Lung (tissue), 12 donors: ENCODE measurements around the gene DAAM1. TPM values are rescaled to one million over a fixed set of nuclear protein-coding genes. Genes with fewer than 3 reads are reported as not detected.
A peak's percentile ranks its signal among the peaks of the same experiment; 100 is the strongest.

ENCODE experiments used
- ATAC-seq: fragments of 200-7000 bp; cut with Tn5 transposase; one replicate; pipeline ENCODE4 v1.9.1; 2020; ENCODE audit warnings: moderate number of reproducible peaks; ENCODE audit not compliant: insufficient read depth, low FRiP score
- DNase-seq, 3 donors: peaks; one replicate each; pipeline ENCODE4 v3.0.0-alpha.2; 2013 to 2017
- H3K27ac ChIP-seq, 2 donors: one replicate each; pipeline ENCODE4 v1.5.1; 2013; ENCODE audit warnings: mild to moderate bottlenecking in 2 of 2, moderate library complexity in 2 of 2, control low read depth in 1 of 2, inconsistent platforms in 1 of 2, low read depth in 1 of 2, low read length in 1 of 2
- H3K27me3 ChIP-seq, 3 donors: one replicate each; pipeline ENCODE4 v1.5.1; 2013; ENCODE audit warnings: low read length in 2 of 3; ENCODE audit not compliant: control insufficient read depth in 3 of 3, insufficient read depth in 3 of 3
- H3K36me3 ChIP-seq, 4 donors: one replicate each; pipeline ENCODE4 v1.5.1; 2013; ENCODE audit warnings: low read length in 4 of 4, mild to moderate bottlenecking in 1 of 4, moderate library complexity in 1 of 4; ENCODE audit not compliant: control insufficient read depth in 4 of 4, insufficient read depth in 4 of 4
- H3K4me1 ChIP-seq, 5 donors: one replicate each; pipeline ENCODE4 v1.5.1; 2013; ENCODE audit warnings: low read length in 5 of 5, mild to moderate bottlenecking in 2 of 5, moderate library complexity in 1 of 5; ENCODE audit not compliant: control insufficient read depth in 5 of 5, insufficient read depth in 5 of 5
- H3K4me3 ChIP-seq: one replicate; pipeline ENCODE4 v1.5.1; 2013; ENCODE audit warnings: mild to moderate bottlenecking, control low read depth, moderate library complexity
- H3K9ac ChIP-seq, 2 donors: one replicate each; pipeline ENCODE4 v1.5.1; 2013; ENCODE audit warnings: low read length in 2 of 2, control low read depth in 1 of 2; ENCODE audit not compliant: insufficient read depth in 1 of 2
- H3K9me3 ChIP-seq, 4 donors: one replicate each; pipeline ENCODE4 v1.5.1; 2013; ENCODE audit warnings: low read length in 3 of 4, mild to moderate bottlenecking in 1 of 4, moderate library complexity in 1 of 4; ENCODE audit not compliant: control insufficient read depth in 4 of 4, insufficient read depth in 3 of 4
- CTCF ChIP-seq: IDR thresholded peaks from 2 replicates; pipeline ENCODE4 v1.5.1; 2012; ENCODE audit warnings: mild to moderate bottlenecking; ENCODE audit errors: control extremely low read depth, extremely low read depth
- WGBS, 2 donors: extraction: QIAGEN DNeasy Blood & Tissue Kit; methylation state at CpG; one replicate each; pipeline ENCODE4 v1.1.7; 2013; 5-methylcytosine and 5-hydroxymethylcytosine counted together
- polyA plus RNA-seq, 2 donors: library from polyadenylated mRNA; stranded (reverse); fragments of 200-250 nt; gene quantifications; one replicate each; pipeline ENCODE4 v1.2.1, GENCODE V29; 2013
- total RNA-seq, 2 donors: library from RNA; depleted of rRNA in 1 of 2; stranded (reverse); fragments of >200 nt in 1 of 2; gene quantifications; one replicate each; pipeline ENCODE4 v1.2.1, GENCODE V29; 2014 to 2021
- donor health status: control.
- donor health status: control.
- donor health status: Bipolar disorder and iron deficiency.
- donor health status: healthy.
- donor health status: DM: yes; HTN: yes; CAD: no.

Gene DAAM1
- total and polyA plus RNA-seq, 4 donors: 10.3 to 84.6 (median 32.6) TPM

- TF ChIP-seq CTCF: no peak
- peak in 1 of 3 donors; percentile 50 for DNase-seq
- Histone ChIP-seq H3K4me3 (no peak overlapping the region), H3K9ac (no peak overlapping the region), H3K36me3 (peaks cover 5 to 26% (median 8%) of the 10 kb centered on the region in 4 donors), H3K27ac (peak overlapping the region in 1 of 2 donors; percentile 78), H3K27me3 (no peaks in the 10 kb centered on the region), H3K9me3 (no peaks in the 10 kb centered on the region), H3K4me1 (peaks cover 0 to 25% (median 5%) of the 10 kb centered on the region in 5 donors)
- ATAC-seq: peak; percentile 51
- WGBS, 2 donors: 78 to 90% methylated on average over 11 of the region's 11 CpGs
These were observed 154.3 kb downstream of the DAAM1 start for GRCh38 chr14:59342516-59343484.

GRCh38 chr14:59343585-59343984, 155.1 kb downstream of the DAAM1 start:
- Histone ChIP-seq H3K27me3 (no peaks in the 10 kb centered on the region), H3K4me3 (no peak overlapping the region), H3K36me3 (peaks cover 6 to 24% (median 12%) of the 10 kb centered on the region in 4 donors), H3K27ac (peak overlapping the region in 1 of 2 donors; percentile 78), H3K9ac (no peak overlapping the region), H3K9me3 (no peaks in the 10 kb centered on the region), H3K4me1 (peaks cover 0 to 32% (median 8%) of the 10 kb centered on the region in 5 donors)
- no peak for DNase-seq
- no peak for ATAC-seq
- no peak for TF ChIP-seq CTCF
- WGBS, 2 donors: 75 to 90% methylated on average over 3 of the region's 3 CpGs

- DNase-seq: no peak
- H3K9me3 ChIP-seq: no peaks in the 10 kb centered on the region
- no peak overlapping the region for H3K9ac ChIP-seq
- H3K27me3 ChIP-seq: no peaks in the 10 kb centered on the region
- 87 to 93% methylated on average over 4 of the region's 4 CpGs for WGBS, 2 donors
- no peak overlapping the region for H3K4me3 ChIP-seq
- ATAC-seq: no peak
- peaks cover 8 to 24% (median 12%) of the 10 kb centered on the region in 4 donors for H3K36me3 ChIP-seq
- H3K27ac ChIP-seq: peak overlapping the region in 1 of 2 donors; percentile 39
- peaks cover 0 to 36% (median 8%) of the 10 kb centered on the region in 5 donors for H3K4me1 ChIP-seq
- no peak for TF ChIP-seq CTCF
These were observed 155.5 kb downstream of the DAAM1 start for GRCh38 chr14:59344016-59344415.
